T follicular helper cell (primary cell): Measurements from ENCODE around the gene IFNAR1.
A peak's percentile ranks its signal among the peaks of the same experiment; 100 is the strongest.

Experiments used
- DNase-seq: peaks from one replicate; pipeline ENCODE4 v3.0.0-alpha.2; 2020; ENCODE audit warnings: low read depth
- total RNA-seq, 2 experiments: gene quantifications; one replicate each; lab custom pipeline; 2026; lab: John Stamatoyannopoulos, UW

Gene IFNAR1
- 53.8 to 89.6 reads per million in 2 experiments for total RNA-seq

GRCh38 chr21:33324291-33325221, at the start of gene IFNAR1:
Gene IFNAR1, plus strand, starts transcription at chr21:33324970. Its CDS starts 86 bp downstream, at chr21:33325056.
- peak; percentile 98 for DNase-seq

GRCh38 chr21:33278721-33279120, 46.0 kb upstream of the IFNAR1 start:
- no peak for DNase-seq

GRCh38 chr21:33279330-33279820, 45.4 kb upstream of the IFNAR1 start:
- no peak for DNase-seq

GRCh38 chr21:33281096-33281652, 43.6 kb upstream of the IFNAR1 start:
- DNase-seq: no peak

GRCh38 chr21:33283203-33283602, 41.6 kb upstream of the IFNAR1 start:
- DNase-seq: no peak

- no peak for DNase-seq
These were observed 38.7 kb upstream of the IFNAR1 start for GRCh38 chr21:33286076-33286475.

- DNase-seq: no peak
These were observed 37.9 kb upstream of the IFNAR1 start for GRCh38 chr21:33286600-33287456.

GRCh38 chr21:33289199-33289819, 35.5 kb upstream of the IFNAR1 start:
- DNase-seq: no peak

GRCh38 chr21:33290441-33290840, 34.3 kb upstream of the IFNAR1 start:
- DNase-seq: no peak

GRCh38 chr21:33291686-33292085, 33.1 kb upstream of the IFNAR1 start:
- no peak for DNase-seq

GRCh38 chr21:33292724-33293123, 32.0 kb upstream of the IFNAR1 start:
- no peak for DNase-seq

- DNase-seq: no peak
These were observed 31.6 kb upstream of the IFNAR1 start for GRCh38 chr21:33293136-33293535.

GRCh38 chr21:33293811-33294216, 31.0 kb upstream of the IFNAR1 start:
- DNase-seq: no peak

- no peak for DNase-seq
These were observed 28.6 kb upstream of the IFNAR1 start for GRCh38 chr21:33296156-33296555.

- DNase-seq: peak; percentile 19
These were observed 25.5 kb upstream of the IFNAR1 start for GRCh38 chr21:33299181-33299752.

GRCh38 chr21:33300701-33301631, 23.8 kb upstream of the IFNAR1 start:
- no peak for DNase-seq

- DNase-seq: no peak
These were observed 23.2 kb upstream of the IFNAR1 start for GRCh38 chr21:33301632-33302002.

- DNase-seq: no peak
These were observed 22.7 kb upstream of the IFNAR1 start for GRCh38 chr21:33302055-33302454.

- DNase-seq: no peak
These were observed 22.0 kb upstream of the IFNAR1 start for GRCh38 chr21:33302796-33303195.

GRCh38 chr21:33305344-33305671, 19.5 kb upstream of the IFNAR1 start:
- no peak for DNase-seq
